ENCODE measurements around the gene PDC. TPM values are rescaled to one million over a fixed set of nuclear protein-coding genes. Genes with fewer than 3 reads are reported as not detected.
A peak's percentile ranks its signal among the peaks of the same experiment; 100 is the strongest.

PDC gene
- total and polyA plus RNA-seq, 2 donors (not counting 3 experiments of a cell fraction or from before 2014, with no cell fraction given): not detected

GRCh38 chr1:186482661-186483255 lies 21.8 kb upstream of the PDC start:
- peak overlapping the region; percentile 13 for H3K9ac ChIP-seq (replicated peaks; ENCODE audit: extremely low read depth, insufficient read depth, low read length)
- peak overlapping the region; percentile 73 for H2AFZ ChIP-seq (ENCODE audit: low read depth, low read length)
- BruUV-seq (replicated peaks): no TSS peak
- dilution Hi-C loops (cut with MboI; ENCODE audit: extremely low pct_ligation_motif_present, low sequenced_read_pairs) (no loop called here), intact Hi-C loops (cut with micrococcal nuclease) (loop anchor here (1.0 to 5.0 kb wide), 8 partner anchors 55 to 504 kb away; no protein-coding TSS in a partner anchor)
- H3K36me3 ChIP-seq (ENCODE audit: control insufficient read depth in 2 of 2, extremely low read depth in 1 of 2, insufficient read depth in 2 of 2, low read length in 2 of 2): no peaks in the 10 kb centered on the region
- no peaks in the 10 kb centered on the region for H3K9me3 ChIP-seq (replicated peaks; ENCODE audit: control insufficient read depth, insufficient read depth, low read length)
- POLR2A ChIA-PET: no interaction called here
- no peaks in the 10 kb centered on the region for H3K27me3 ChIP-seq (ENCODE audit: control insufficient read depth in 2 of 2, insufficient read depth in 2 of 2, low read length in 2 of 2)
- peak overlapping the region; percentile 46 for H3K4me2 ChIP-seq (ENCODE audit: insufficient read depth, low read length)
- H3K4me3 ChIP-seq (replicated peaks in 1 of 3; ENCODE audit: insufficient read depth in 1 of 3, low read depth in 1 of 3, low read length in 3 of 3): no peak overlapping the region
- H3K79me2 ChIP-seq (ENCODE audit: control insufficient read depth, insufficient read depth, low read length): no peaks in the 10 kb centered on the region
- CTCF ChIA-PET: interaction anchor here (0.6 to 1.2 kb wide), 21 partner anchors 10 to 507 kb away, joined by 3 to 19 read pairs (median 5); partner anchors contain the start of genes ODR4, PTGS2 and TPR
- H3K4me1 ChIP-seq (ENCODE audit: control insufficient read depth, extremely low read depth, insufficient read depth, low read length): peaks cover 16% of the 10 kb centered on the region
- peak overlapping the region; percentile 19 for H3K27ac ChIP-seq (ENCODE audit: insufficient read depth, low read depth, low read length)
- FAIRE-seq (no peak), DNase-seq (ENCODE audit: low read depth, low spot score) (peak; percentile 90)
- H3K9me1 ChIP-seq (replicated peaks; ENCODE audit: control insufficient read depth, extremely low read depth, insufficient read depth, low read length): no peaks in the 10 kb centered on the region
- no peak for TF ChIP-seq GATA2 (IDR thresholded peaks at IDR 0.05; ENCODE audit: insufficient read depth, insufficient read length, low read depth, low read length)
- TF ChIP-seq MYC (IDR thresholded peaks at IDR 0.05; ENCODE audit: low read depth, low read length): no peak
- TF ChIP-seq CTCF (IDR thresholded peaks at IDR 0.05; ENCODE audit: extremely low read depth in 1 of 2, insufficient read depth in 1 of 2, low read depth in 1 of 2, low read length in 2 of 2): peak; percentile 81 to 87
- TF ChIP-seq POLR2A (IDR thresholded peaks at IDR 0.05; ENCODE audit: low read depth, low read length): no peak
- no peak for TF ChIP-seq EZH2 (IDR thresholded peaks at IDR 0.05; ENCODE audit: borderline replicate concordance, low read depth, low read length, severe bottlenecking)
- no peak for TF ChIP-seq POLR2AphosphoS5 (IDR thresholded peaks at IDR 0.05; ENCODE audit: insufficient read depth, low read depth, low read length)
- no peak for TF ChIP-seq JUN (IDR thresholded peaks at IDR 0.05; ENCODE audit: borderline replicate concordance, insufficient read depth, insufficient read length, low read depth)
- no peak for TF ChIP-seq FOS (IDR thresholded peaks at IDR 0.05; ENCODE audit: borderline replicate concordance, insufficient read depth, low read length)
- TF ChIP-seq, protein P1, sequence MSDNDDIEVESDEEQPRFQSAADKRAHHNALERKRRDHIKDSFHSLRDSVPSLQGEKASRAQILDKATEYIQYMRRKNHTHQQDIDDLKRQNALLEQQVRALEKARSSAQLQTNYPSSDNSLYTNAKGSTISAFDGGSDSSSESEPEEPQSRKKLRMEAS (IDR thresholded peaks at IDR 0.05; ENCODE audit: insufficient read depth, insufficient read length): peak; percentile 50
- no peaks in the 10 kb centered on the region for H4K20me1 ChIP-seq (replicated peaks; ENCODE audit: control insufficient read depth, extremely low read depth, insufficient read depth, low read length)

Measured in endothelial cell of umbilical vein (primary cell).